Neural progenitor cell (in vitro differentiated cells): Measurements from ENCODE around the gene DEGS2. TPM values are rescaled to one million over a fixed set of nuclear protein-coding genes. Genes with fewer than 3 reads are reported as not detected.

Source experiments
- DNase-seq: peaks from one replicate; pipeline ENCODE4 v3.0.0-alpha.2; 2016; ENCODE audit warnings: low spot score
- H2AFZ ChIP-seq: fragments of 200-600 bp; sonication (generic); replicated peaks from 2 replicates; pipeline ENCODE4 v1.6.1; 2016; ENCODE audit warnings: antibody characterized with exemption
- H3F3A ChIP-seq: fragments of 200-600 bp; sonication (generic); 2 replicates; pipeline ENCODE4 v1.6.1; 2016; ENCODE audit warnings: antibody characterized with exemption, low read depth
- H3K27ac ChIP-seq: fragments of 200-600 bp; sonication (generic); 2 replicates; pipeline ENCODE4 v1.5.1; 2016; ENCODE audit warnings: mild to moderate bottlenecking
- H3K27me3 ChIP-seq: fragments of 200-600 bp; sonication (generic); 2 replicates; pipeline ENCODE4 v1.6.1; 2016; ENCODE audit warnings: mild to moderate bottlenecking, moderate library complexity
- H3K36me3 ChIP-seq: fragments of 200-600 bp; sonication (generic); 2 replicates; pipeline ENCODE4 v1.5.1; 2016
- H3K4me1 ChIP-seq: fragments of 200-600 bp; sonication (generic); 2 replicates; pipeline ENCODE4 v1.6.1; 2016; ENCODE audit warnings: mixed run types
- H3K4me2 ChIP-seq: fragments of 200-600 bp; sonication (generic); 2 replicates; pipeline ENCODE4 v1.6.1; 2016
- H3K4me3 ChIP-seq: fragments of 200-600 bp; sonication (generic); 2 replicates; pipeline ENCODE4 v1.5.1; 2016
- H3K79me2 ChIP-seq: fragments of 200-600 bp; sonication (generic); 2 replicates; pipeline ENCODE4 v1.6.1; 2016; ENCODE audit warnings: low read depth
- H3K9ac ChIP-seq: fragments of 200-600 bp; sonication (generic); 2 replicates; pipeline ENCODE4 v1.6.1; 2016
- H3K9me3 ChIP-seq: fragments of 200-600 bp; sonication (generic); 2 replicates; pipeline ENCODE4 v1.5.1; 2016; ENCODE audit warnings: low read depth
- H4K20me1 ChIP-seq: fragments of 200-600 bp; sonication (generic); 2 replicates; pipeline ENCODE4 v1.6.1; 2016; ENCODE audit warnings: low read depth
- H3K27ac Mint-ChIP-seq: 3 replicates; pipeline ENCODE4 v1.8.0; 2021; ENCODE audit warnings: mixed read lengths
- H3K27me3 Mint-ChIP-seq: 2 replicates; pipeline ENCODE4 v1.8.0; 2022; ENCODE audit warnings: low read depth, mild to moderate bottlenecking, inconsistent platforms, moderate library complexity, mixed read lengths; ENCODE audit not compliant: insufficient read depth
- H3K36me3 Mint-ChIP-seq: 3 replicates; pipeline ENCODE4 v1.8.0; 2021; ENCODE audit warnings: mixed read lengths
- H3K4me1 Mint-ChIP-seq: 3 replicates; pipeline ENCODE4 v1.8.0; 2021; ENCODE audit warnings: mixed read lengths
- H3K4me3 Mint-ChIP-seq: 3 replicates; pipeline ENCODE4 v1.8.0; 2021; ENCODE audit warnings: mild to moderate bottlenecking, moderate library complexity, mixed read lengths
- H3K9me3 Mint-ChIP-seq: 3 replicates; pipeline ENCODE4 v1.8.0; 2020; ENCODE audit warnings: mixed read lengths
- CTCF ChIP-seq: fragments of 200-600 bp; sonication (generic); IDR thresholded peaks from 2 replicates; pipeline ENCODE4 v1.5.1; 2017; ENCODE audit warnings: antibody characterized with exemption, mild to moderate bottlenecking
- EZH2 ChIP-seq: fragments of 200-600 bp; sonication (generic); IDR thresholded peaks from 2 replicates; pipeline ENCODE4 v1.6.1; 2017; ENCODE audit warnings: antibody characterized with exemption, mild to moderate bottlenecking, moderate library complexity
- EZH2phosphoT487 ChIP-seq: fragments of 200-600 bp; sonication (generic); IDR thresholded peaks from 2 replicates; pipeline ENCODE4 v1.6.1; 2017; ENCODE audit warnings: antibody characterized with exemption
- total RNA-seq: library from RNA; depleted of rRNA; stranded (reverse); fragments of >200 nt; gene quantifications from 2 replicates; pipeline ENCODE4 v1.2.3, GENCODE V29; 2015; ENCODE audit warnings: low replicate concordance

DEGS2 gene
- total RNA-seq, 1 donor from 2014 or later: not detected

- peaks cover 8% of the 10 kb centered on the region for H3K36me3 Mint-ChIP-seq
- Histone ChIP-seq H3K9ac (no peak overlapping the region), H3K4me2 (no peak overlapping the region), H3K4me3 (no peak overlapping the region), H3K4me1 (no peaks in the 10 kb centered on the region), H3F3A (no peaks in the 10 kb centered on the region), H3K79me2 (no peaks in the 10 kb centered on the region), H4K20me1 (peaks cover 20% of the 10 kb centered on the region), H3K27ac (no peak overlapping the region), H2AFZ (no peak overlapping the region), H3K36me3 (no peaks in the 10 kb centered on the region), H3K27me3 (no peaks in the 10 kb centered on the region), H3K9me3 (no peaks in the 10 kb centered on the region)
- peak; percentile 89 for DNase-seq
- no peak overlapping the region for H3K27ac Mint-ChIP-seq
- H3K9me3 Mint-ChIP-seq: peaks cover 2% of the 10 kb centered on the region
- TF ChIP-seq CTCF: peak; percentile 95
- TF ChIP-seq EZH2: no peak
- no peak overlapping the region for H3K4me3 Mint-ChIP-seq
- H3K4me1 Mint-ChIP-seq: peaks cover 26% of the 10 kb centered on the region
- peaks cover 7% of the 10 kb centered on the region for H3K27me3 Mint-ChIP-seq
Observed at GRCh38 chr14:100108042-100108825, 51.2 kb downstream of the DEGS2 start.

DNA sequence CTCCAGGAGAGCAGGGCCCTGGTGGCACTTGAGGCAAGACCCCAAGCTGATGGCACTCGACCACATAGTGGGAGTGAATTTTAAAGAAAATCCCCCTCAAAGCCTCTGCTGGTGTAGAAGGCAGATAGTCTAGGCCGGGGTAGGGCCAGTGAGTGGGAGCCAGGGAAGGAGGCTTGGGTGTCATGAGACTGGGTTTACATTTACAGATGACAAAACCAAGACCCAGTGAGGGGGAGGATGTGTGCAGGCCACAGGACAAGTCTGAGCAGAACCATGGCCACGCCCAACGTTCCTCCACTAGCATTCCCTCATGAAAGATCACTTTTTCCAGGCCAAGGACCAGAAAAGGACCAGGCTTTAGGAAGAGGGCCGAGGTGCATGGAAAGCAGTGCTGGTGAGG, 52.2 kb downstream of the DEGS2 start:
- H3K9me3 Mint-ChIP-seq: peaks cover 2% of the 10 kb centered on the region
- no peak overlapping the region for H3K4me2 ChIP-seq
- peaks cover 7% of the 10 kb centered on the region for H3K27me3 Mint-ChIP-seq
- no peak overlapping the region for H3K4me3 ChIP-seq
- H3K27ac ChIP-seq: no peak overlapping the region
- DNase-seq: no peak
- H3K36me3 ChIP-seq: no peaks in the 10 kb centered on the region
- no peaks in the 10 kb centered on the region for H3K27me3 ChIP-seq
- peaks cover 17% of the 10 kb centered on the region for H3K4me1 Mint-ChIP-seq
- peaks cover 8% of the 10 kb centered on the region for H3K36me3 Mint-ChIP-seq
- no peak for TF ChIP-seq EZH2phosphoT487
- TF ChIP-seq CTCF: no peak
- no peak for TF ChIP-seq EZH2
- no peaks in the 10 kb centered on the region for H3F3A ChIP-seq
- no peaks in the 10 kb centered on the region for H3K9me3 ChIP-seq
- no peak overlapping the region for H3K4me3 Mint-ChIP-seq
- H2AFZ ChIP-seq: no peak overlapping the region
- no peak overlapping the region for H3K9ac ChIP-seq
- H3K4me1 ChIP-seq: no peaks in the 10 kb centered on the region
- H3K79me2 ChIP-seq: no peaks in the 10 kb centered on the region
- H3K27ac Mint-ChIP-seq: no peak overlapping the region
- H4K20me1 ChIP-seq: peaks cover 15% of the 10 kb centered on the region

DNA sequence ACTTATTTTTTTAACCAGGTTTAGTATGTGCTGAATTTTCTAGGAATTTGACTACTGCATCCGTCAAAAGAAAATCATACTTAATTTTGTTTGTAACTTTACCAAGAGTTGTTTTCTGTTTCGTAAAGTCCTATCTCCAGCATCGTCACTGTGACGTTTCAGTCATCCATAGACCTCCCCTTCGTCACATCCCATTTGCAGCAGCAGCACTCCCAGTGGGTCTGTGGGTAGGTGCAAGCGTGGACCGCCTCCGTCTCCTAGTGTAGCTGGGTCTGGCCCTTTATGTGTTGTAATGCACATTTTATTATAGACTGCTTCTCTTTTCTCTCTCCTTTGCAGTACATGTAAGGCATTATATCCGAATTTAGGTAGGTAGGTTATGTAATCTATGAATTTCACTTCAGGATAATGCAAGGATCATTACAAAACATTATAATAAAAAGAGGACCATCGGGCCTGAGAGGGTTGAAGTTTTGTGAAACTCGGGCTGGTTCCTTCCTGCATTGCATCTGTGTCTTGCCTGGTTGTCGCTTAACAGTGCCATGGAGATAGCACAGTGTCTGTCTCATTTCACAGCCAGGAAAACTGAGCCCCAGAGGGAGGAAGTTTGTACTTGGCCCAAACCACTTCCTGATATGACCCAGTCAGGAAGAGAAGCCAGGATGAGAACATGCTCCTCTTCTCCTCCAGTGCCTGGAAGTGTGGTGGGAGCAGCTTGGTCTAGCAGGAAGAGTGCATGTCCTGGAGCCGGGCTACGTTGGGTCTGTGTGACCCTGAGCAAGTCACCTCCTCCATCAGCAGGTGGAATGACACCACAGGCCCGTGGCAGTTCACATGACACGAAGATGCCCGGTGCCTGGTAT, 53.0 kb downstream of the DEGS2 start:
- Histone ChIP-seq H3K9ac (no peak overlapping the region), H4K20me1 (peaks cover 15% of the 10 kb centered on the region), H3K9me3 (no peaks in the 10 kb centered on the region), H3K4me1 (no peaks in the 10 kb centered on the region), H3K36me3 (no peaks in the 10 kb centered on the region), H2AFZ (no peak overlapping the region), H3F3A (no peaks in the 10 kb centered on the region), H3K4me3 (no peak overlapping the region), H3K27ac (no peak overlapping the region), H3K27me3 (no peaks in the 10 kb centered on the region), H3K79me2 (no peaks in the 10 kb centered on the region), H3K4me2 (no peak overlapping the region)
- DNase-seq: no peak
- Mint-ChIP-seq H3K4me3 (no peak overlapping the region), H3K36me3 (peaks cover 10% of the 10 kb centered on the region), H3K9me3 (peaks cover 2% of the 10 kb centered on the region), H3K4me1 (peaks cover 15% of the 10 kb centered on the region), H3K27me3 (peaks cover 7% of the 10 kb centered on the region), H3K27ac (no peak overlapping the region)
- no peak for TF ChIP-seq CTCF
- TF ChIP-seq EZH2: no peak
- TF ChIP-seq EZH2phosphoT487: no peak
